Measurements from ENCODE around the gene FSTL1.

Gene FSTL1

DNA sequence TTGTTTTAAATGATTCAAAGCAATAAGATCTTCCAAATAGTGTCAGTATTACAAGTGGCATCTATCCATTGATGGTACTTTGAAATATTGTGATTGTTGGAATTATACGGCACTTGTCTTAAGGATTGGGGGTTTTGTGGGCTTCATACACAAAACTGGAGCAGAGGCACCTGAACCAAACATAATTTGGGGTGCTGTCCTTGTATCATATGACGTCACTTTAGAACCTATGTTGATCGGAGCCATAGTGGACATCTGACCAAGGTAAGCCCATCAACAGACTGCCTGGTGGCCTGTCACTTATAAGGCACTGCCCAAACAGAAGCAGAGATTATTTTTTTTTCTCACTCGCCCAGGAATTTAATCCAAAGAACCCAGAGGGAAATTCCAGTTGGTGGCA is 98.8 kb downstream of the FSTL1 start:
- Histone ChIP-seq H3K4me3 (ENCODE audit: low read depth, low read length, poor library complexity, severe bottlenecking) (no peak overlapping the region), H3K36me3 (ENCODE audit: insufficient read depth, low read length) (no peaks in the 10 kb centered on the region), H4K20me1 (ENCODE audit: insufficient read depth, low read length) (no peaks in the 10 kb centered on the region), H3K9me2 (ENCODE audit: low read depth, low read length) (no peaks in the 10 kb centered on the region), H3K27ac (ENCODE audit: low read depth, low read length, poor library complexity, severe bottlenecking) (no peak overlapping the region), H3K9ac (ENCODE audit: low read length) (no peak overlapping the region), H3F3A (ENCODE audit: insufficient read depth, low read length) (no peaks in the 10 kb centered on the region), H3K9me3 (ENCODE audit: low read length) (no peaks in the 10 kb centered on the region), H3K4me1 (ENCODE audit: insufficient read depth, low read length, severe bottlenecking) (peaks cover 20% of the 10 kb centered on the region), H3K79me2 (ENCODE audit: insufficient read depth, low read length) (peaks cover 14% of the 10 kb centered on the region), H2AFZ (ENCODE audit: low read length) (no peak overlapping the region), H3K4me2 (ENCODE audit: low read length) (no peak overlapping the region), H3K27me3 (ENCODE audit: insufficient read depth, low read length) (no peaks in the 10 kb centered on the region)
- TF ChIP-seq EZH2 (IDR thresholded peaks at IDR 0.05; ENCODE audit: borderline replicate concordance, low read length), result no peak
- TF ChIP-seq, protein P1, sequence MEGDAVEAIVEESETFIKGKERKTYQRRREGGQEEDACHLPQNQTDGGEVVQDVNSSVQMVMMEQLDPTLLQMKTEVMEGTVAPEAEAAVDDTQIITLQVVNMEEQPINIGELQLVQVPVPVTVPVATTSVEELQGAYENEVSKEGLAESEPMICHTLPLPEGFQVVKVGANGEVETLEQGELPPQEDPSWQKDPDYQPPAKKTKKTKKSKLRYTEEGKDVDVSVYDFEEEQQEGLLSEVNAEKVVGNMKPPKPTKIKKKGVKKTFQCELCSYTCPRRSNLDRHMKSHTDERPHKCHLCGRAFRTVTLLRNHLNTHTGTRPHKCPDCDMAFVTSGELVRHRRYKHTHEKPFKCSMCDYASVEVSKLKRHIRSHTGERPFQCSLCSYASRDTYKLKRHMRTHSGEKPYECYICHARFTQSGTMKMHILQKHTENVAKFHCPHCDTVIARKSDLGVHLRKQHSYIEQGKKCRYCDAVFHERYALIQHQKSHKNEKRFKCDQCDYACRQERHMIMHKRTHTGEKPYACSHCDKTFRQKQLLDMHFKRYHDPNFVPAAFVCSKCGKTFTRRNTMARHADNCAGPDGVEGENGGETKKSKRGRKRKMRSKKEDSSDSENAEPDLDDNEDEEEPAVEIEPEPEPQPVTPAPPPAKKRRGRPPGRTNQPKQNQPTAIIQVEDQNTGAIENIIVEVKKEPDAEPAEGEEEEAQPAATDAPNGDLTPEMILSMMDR (IDR thresholded peaks at IDR 0.05; ENCODE audit: low read length), result no peak

DNA sequence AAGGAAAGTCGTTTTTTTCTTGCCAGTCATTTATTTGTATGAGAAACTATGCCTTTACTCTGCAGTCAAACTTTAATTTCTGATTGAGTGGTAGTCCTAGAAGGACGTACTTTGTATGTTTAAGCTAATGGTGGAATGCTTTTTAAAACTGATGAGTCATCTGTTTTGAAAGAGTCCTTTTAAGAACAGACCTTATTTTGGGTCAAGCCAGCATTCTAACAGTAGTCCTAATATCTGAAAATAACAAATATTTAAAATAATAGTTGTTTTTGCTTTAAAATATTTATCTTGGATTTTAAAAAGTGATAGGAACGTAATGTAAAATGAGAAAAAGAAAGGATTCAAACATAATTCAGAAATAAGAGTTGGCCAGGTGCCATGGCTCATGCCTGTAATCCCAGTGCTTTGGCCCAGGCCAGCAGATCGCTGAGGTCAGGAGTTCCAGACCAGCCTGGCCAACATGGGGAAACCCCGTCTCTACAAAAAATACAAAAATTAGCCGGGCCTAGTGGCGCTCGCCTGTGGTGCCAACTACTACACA is 100.3 kb downstream of the FSTL1 start:
- peaks cover 30% of the 10 kb centered on the region for H3K79me2 ChIP-seq (ENCODE audit: insufficient read depth, low read length)
- H3K9ac ChIP-seq (ENCODE audit: low read length), result no peak overlapping the region; the same call in 1 of the 2 replicates
- H3K9me3 ChIP-seq (ENCODE audit: low read length), result no peaks in the 10 kb centered on the region
- H3K4me3 ChIP-seq (ENCODE audit: low read depth, low read length, poor library complexity, severe bottlenecking), result peak overlapping the region; percentile 93
- no peaks in the 10 kb centered on the region for H3K9me2 ChIP-seq (ENCODE audit: low read depth, low read length)
- no peak overlapping the region for H3K27ac ChIP-seq (ENCODE audit: low read depth, low read length, poor library complexity, severe bottlenecking)
- peak overlapping the region; percentile 92; the same call in 1 of the 2 replicates for H3K4me2 ChIP-seq (ENCODE audit: low read length)
- peaks cover 15% of the 10 kb centered on the region for H3K36me3 ChIP-seq (ENCODE audit: insufficient read depth, low read length)
- H4K20me1 ChIP-seq (ENCODE audit: insufficient read depth, low read length), result no peaks in the 10 kb centered on the region
- H2AFZ ChIP-seq (ENCODE audit: low read length), result no peak overlapping the region
- H3K4me1 ChIP-seq (ENCODE audit: insufficient read depth, low read length, severe bottlenecking), result peaks cover 20% of the 10 kb centered on the region
- TF ChIP-seq, protein P1 (IDR thresholded peaks at IDR 0.05; ENCODE audit: low read length), result no peak
- no peak for TF ChIP-seq EZH2 (IDR thresholded peaks at IDR 0.05; ENCODE audit: borderline replicate concordance, low read length)
- H3K27me3 ChIP-seq (ENCODE audit: insufficient read depth, low read length), result no peaks in the 10 kb centered on the region
- no peaks in the 10 kb centered on the region for H3F3A ChIP-seq (ENCODE audit: insufficient read depth, low read length)

DNA sequence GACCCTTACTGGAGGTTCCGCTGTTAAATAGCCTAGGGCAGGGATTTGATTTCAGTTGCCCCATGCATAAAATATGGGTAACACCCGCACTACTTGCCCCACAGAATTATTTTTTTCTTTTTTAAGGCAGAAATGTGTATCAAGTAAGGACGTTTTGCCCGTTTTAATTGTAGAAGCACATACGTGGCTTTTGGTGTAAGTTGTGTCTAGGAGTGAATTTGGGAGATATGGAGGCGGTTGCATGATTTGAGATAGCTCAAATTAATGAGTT is 101.0 kb downstream of the FSTL1 start:
- no peaks in the 10 kb centered on the region for H3K9me2 ChIP-seq (ENCODE audit: low read depth, low read length)
- H3F3A ChIP-seq (ENCODE audit: insufficient read depth, low read length), result no peaks in the 10 kb centered on the region
- peak overlapping the region; percentile 75 for H3K9ac ChIP-seq (ENCODE audit: low read length)
- H3K4me1 ChIP-seq (ENCODE audit: insufficient read depth, low read length, severe bottlenecking), result peaks cover 20% of the 10 kb centered on the region
- H3K79me2 ChIP-seq (ENCODE audit: insufficient read depth, low read length), result peaks cover 36% of the 10 kb centered on the region
- H2AFZ ChIP-seq (ENCODE audit: low read length), result peak overlapping the region; percentile 67
- peak overlapping the region; percentile 92 for H3K4me2 ChIP-seq (ENCODE audit: low read length)
- H3K27me3 ChIP-seq (ENCODE audit: insufficient read depth, low read length), result no peaks in the 10 kb centered on the region
- TF ChIP-seq, protein P1 (IDR thresholded peaks at IDR 0.05; ENCODE audit: low read length), result no peak
- no peak for TF ChIP-seq EZH2 (IDR thresholded peaks at IDR 0.05; ENCODE audit: borderline replicate concordance, low read length)
- no peaks in the 10 kb centered on the region for H3K9me3 ChIP-seq (ENCODE audit: low read length)
- H4K20me1 ChIP-seq (ENCODE audit: insufficient read depth, low read length), result no peaks in the 10 kb centered on the region
- H3K4me3 ChIP-seq (ENCODE audit: low read depth, low read length, poor library complexity, severe bottlenecking), result peak overlapping the region; percentile 93
- H3K36me3 ChIP-seq (ENCODE audit: insufficient read depth, low read length), result peaks cover 22% of the 10 kb centered on the region
- H3K27ac ChIP-seq (ENCODE audit: low read depth, low read length, poor library complexity, severe bottlenecking), result peak overlapping the region; percentile 43

Data from OCI-LY1 (cell line).